G401.6 (cell line): Measurements from ENCODE around the gene DPF1.

ENCODE experiments used
- FAIRE-seq: peaks from 2 replicates; lab custom pipeline; 2012; peaks lifted over from hg19 to GRCh38; lab: Jason Lieb, UNC

DPF1 gene

DNA sequence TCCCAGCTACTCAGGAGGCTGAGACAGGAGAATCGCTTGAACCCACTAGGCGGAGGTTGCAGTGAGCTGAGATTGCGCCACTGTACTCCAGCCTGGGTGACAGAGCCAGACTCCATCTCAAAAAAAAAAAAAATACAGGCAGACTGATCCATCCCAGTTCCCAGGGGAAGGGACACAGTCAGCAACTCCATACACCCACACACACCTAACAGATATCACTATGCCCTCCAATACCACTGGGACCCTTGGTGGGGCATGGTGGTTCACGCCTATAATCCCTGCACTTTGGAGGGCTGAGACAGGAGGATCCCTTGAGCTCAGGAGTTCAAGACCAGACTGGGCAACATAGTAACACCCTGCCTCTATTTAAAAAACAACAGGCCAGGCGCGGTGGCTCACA lies 2.6 kb downstream of the DPF1 start:
- FAIRE-seq, result no peak

DNA sequence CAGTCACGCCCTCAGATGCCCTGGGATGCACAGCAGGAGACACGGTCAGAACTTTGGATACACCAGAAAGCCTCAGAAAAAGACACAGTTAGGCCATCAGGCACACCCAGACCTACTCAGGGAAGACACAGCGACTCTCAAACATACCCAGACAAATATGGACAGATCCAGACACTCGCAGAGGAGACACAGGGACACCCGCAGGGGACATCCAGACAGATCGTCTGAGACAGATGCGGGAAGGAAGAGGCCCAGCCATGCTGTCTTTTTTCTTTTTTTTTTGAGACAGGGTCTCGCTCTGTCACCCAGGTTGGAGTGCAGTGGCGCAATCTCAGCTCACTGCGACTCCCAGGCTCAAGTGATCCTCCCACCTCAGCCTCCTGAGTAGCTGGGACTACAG lies 4.8 kb downstream of the DPF1 start:
- no peak for FAIRE-seq

DNA sequence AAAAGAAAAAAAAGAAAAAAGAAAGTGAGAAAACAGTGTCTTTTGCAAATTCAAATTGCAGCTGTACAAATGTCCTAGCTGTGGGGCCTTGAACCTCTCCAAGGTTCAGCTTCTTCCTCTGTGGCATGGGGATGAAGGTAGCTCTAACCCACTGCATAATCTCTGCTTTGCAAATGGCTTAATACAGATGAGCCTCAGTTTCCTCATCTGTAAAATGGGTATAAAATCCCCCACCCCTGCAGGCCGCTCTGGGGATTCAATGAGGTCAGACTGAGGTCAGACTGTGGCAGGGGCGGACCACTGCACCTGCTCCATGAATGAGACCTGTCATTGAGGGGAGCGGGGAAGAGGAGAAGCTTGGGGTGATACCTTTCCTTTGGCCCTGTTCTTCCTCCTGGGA lies 5.8 kb downstream of the DPF1 start:
- no peak for FAIRE-seq

DNA sequence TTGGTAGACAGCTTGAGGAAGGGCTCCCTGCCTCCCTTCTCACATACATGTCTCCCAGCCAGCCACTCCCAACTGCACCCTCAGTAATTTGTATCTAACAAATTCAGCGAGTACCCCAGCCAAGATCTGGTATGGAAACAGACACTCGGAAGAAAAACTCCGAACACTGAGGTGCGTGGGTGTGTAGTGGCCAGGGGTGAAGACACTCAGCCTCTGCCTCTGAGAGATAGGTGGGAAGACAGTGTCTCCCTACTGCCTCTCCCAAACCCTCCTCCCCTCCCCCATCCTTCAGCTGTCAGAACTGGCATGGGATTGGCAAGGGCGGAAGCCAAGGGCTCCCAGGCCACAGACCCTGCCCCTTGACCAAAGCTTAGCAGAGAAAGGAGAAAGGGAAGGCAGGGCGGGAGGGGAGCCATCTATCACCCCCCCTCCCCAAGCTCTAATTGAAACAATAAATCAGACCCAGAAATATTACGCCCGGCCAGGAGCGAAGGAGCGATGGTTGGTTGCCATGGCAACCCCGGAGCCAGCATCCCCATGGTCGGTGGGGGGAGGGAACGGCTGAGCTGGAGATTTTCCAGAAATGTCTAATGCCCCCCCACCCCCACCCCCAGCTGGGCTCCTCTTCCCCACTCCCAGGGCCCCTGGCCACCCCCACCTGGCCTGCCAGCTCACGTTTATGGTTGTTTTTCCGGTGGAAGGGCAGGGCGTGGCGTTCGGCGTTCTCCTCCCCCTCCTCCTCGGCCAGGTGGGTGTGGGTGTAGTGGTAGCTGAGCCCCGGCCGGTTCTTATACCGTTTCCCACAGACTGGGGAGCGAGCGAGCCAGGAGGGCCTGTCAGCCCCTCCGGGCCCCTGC lies 7.0 kb downstream of the DPF1 start:
- FAIRE-seq, result no peak

DNA sequence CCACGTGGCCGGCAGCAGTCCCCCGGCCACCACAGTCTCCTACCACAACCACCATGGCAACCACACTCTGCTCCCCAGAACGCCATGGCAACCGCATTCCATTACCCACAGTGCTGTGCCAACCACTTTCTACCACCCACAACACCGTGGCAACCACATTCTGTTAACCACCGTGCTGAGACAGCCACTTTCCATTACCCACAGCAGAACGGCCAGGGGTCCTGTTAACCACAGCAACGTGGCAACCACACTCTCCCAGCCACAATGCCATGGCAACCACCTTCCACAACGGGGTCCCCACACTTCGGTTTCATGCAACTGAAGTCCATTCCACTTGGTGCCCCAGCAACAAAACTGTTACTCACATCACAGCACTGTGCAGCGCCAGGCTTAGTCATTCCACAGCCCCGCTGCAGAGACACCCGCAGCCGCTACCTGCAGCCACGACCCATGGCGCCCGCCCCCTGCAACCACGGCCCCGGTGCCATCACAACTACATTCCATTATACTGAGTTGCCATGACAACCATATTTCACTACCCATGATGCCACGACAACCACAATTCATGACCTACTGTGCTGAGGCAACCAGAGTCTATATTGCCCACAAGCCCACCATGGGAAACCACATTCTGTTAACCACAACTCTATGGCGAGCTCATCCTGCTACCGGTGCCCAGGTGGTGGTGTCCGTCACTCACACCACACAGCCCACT lies 10.0 kb downstream of the DPF1 start:
- FAIRE-seq, result no peak

DNA sequence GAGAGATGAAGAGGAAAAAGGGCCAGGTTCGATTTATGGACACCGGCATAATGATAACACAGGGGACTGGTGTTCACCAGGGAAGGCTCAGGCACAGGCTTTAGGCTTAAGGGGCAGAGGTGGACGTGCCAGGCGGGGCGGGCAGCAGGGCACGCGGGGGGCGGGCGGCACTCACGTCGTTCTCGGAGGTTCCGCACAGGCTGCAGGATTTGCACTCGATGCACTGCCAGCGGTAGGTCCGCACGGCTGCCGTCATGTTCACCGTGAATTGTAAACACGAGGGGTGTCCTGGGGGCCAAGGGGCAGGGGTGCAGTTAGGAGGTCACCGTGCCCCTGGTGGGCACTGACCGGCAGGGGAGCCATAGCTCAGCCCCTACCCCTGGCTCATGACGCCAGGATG lies 10.6 kb downstream of the DPF1 start:
- FAIRE-seq, result no peak

DNA sequence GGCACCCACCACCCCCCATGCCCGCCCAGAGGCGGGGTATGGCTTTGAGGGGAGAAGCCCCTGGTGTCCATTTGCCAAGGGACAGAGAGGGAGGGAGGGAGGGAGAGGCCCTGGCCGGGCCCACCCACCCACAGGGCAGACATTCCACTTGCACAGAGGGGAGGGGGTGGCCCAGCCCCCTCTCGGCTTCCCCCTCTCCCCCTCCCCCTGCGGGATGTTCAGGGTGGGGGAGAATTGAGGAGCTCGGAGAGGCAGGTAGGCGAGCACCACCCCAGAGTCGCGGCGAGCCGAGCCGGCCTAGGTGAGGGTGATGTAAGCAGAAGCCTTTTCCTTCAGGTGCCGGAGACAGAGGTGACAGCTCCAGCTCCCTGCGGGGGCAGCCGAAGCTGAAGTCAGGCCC lies 12.3 kb downstream of the DPF1 start:
- no peak for FAIRE-seq

DNA sequence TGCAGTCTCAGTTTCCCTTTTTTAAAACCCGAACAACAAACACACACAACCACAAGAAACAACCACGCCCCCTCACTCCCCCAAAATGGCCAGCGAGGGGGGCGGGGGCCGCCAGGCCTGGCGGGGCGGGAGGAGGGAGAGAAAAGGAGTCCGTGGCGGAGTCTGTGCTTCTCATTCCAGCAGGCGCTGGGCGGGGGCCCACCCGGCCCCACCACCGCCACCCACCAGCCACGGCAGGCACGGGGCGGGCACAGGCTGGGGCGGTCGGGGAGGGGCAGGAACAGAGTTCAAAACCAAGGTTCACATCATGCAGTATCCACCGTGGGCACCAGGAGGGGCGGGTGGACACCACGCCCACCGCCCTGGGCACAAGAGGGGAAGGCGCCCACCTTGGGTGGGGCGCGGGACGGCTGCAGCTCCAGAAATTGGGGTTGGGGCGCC lies 12.9 kb downstream of the DPF1 start:
- FAIRE-seq, result no peak

DNA sequence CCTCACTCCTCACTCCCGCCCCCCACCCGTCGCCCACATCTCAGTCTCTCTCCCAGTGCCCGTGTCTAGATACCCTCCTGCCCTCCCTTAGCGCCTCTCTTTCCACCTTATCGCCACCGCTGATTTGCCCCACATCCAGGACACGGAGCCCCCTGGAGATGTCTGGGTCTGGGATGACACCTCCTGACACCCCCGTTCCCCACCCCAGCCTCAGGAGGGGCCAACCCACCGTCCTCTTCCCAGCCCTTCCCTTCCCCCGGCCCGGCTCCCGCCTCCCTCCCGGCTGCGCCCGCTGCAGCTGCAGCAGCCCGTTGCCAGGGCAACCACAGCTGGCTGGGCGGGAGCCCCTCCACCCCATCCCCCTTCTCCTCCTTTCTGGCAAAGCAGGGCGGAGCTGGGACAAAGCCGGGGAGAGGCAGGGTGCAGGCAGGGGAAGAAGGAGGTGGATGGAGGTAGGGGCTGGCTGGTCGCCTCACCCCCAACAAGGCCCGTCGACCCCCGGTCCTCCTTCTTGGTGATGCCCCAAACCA lies 13.5 kb downstream of the DPF1 start:
- no peak for FAIRE-seq

DNA sequence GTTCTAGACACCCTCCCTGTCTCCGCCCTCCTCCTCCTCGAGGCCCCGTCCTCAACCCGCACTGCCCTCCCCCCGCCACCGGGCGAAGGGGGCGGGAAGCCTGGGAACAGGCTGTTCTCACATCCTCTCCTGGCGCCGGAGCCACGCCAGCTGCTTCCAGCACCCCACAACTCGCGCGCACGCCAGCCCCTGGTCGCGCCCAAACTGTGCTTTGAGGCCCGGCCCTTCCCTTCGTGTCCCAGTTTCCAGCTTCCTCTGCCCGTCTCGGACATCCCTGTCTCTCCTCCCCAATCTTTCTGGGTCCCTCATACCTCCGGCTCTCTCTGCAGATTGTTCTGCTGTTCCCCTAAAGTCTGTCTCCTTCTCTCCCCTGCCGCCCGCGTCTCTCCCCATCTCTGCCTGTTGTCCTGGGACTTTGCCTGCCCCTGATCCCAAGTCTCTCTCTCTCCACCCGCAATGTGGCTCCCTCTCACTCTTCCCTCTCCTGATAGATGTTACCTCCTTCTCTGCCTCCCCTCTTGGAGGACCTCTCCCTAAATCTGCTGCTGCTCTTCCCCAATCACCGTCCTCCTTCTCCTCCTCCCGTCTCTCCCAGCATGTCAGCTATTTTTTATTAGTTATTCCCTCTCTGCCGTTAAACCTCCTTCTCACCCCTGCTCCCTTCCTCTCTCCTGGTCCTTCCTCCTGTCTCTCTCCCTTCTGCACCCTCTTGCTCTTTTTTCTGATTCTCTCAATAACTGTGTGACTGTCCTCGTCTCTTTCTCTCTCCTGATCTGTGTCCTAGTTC lies 14.2 kb downstream of the DPF1 start:
- FAIRE-seq, result no peak

DNA sequence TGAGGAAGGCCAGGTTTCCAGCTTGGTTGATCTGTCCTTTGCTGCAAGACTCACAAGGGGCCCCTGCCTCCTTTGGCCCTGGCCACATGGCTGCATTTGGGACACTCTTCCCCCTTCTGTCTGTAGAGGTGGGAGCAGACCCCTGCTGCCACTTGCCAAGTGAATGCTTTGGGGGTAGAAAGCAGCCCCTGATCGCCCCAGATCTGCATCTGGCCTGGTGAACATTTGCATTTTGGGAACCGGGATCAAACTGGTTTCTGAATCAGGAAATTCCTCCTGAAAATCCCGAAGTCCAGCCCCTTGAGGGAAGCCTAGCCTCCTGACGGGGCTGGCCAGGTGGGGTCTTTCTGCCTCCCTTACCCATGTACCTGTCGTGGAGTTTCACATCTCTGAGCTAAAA lies 14.9 kb downstream of the DPF1 start:
- FAIRE-seq, result no peak

DNA sequence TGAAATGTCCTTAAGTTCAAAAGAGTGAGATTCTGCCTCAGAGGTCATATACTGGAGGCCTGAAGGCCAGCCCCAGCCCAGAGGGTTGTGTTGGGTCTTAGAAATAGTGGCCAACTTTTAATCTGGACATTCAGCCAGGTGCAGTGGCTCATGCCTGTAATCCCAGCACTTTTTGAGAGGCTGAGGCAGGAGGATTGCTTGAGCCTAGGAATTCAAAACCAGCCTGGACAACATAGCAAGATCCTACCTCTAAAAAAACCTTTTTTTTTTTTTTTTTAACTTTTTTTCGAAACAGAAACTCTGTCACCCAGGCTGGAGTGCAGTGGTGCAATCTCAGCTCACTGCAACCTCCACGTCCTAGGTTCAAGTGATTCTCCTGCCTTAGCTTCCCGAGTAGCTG lies 15.5 kb downstream of the DPF1 start:
- no peak for FAIRE-seq

DNA sequence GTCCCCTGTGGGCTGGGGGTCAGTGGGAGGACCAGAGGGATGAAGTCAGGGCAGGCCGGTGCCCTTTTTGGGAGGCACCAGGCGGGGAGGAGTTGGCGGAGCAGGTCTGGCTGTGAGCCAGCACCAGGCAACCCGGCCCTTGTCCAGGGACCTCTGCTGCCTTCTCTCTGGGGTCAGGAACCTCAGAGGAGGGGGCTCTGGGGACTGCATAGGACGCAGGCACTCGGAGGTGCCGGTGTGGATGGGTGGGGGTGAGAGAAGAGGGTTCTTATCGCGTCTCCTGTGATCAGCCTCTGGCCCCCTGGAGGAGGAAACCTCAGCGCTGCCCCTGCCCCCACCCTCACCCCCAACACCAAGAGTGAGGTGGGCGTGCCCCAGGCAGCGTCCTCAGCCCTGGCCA lies 16.5 kb downstream of the DPF1 start:
- no peak for FAIRE-seq

DNA sequence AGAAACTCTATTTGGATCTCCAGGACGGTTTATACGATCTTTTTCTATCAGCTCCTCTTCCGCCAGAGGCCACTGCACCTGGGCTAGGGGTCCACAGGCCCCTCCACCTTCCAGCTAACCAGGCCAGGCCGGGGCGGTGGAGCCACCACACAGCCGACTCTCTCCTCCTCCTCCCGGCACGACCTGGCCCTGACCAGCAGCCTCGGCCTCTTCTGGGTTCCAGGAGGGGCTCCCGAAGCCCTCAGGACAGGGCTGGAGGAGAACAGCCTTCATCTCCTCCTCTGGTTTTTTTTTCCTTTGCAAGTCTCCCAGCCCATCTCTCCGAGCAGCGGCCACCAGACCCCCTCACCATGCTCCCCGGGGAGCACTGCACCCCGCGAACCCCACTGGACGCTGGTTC lies 17.1 kb downstream of the DPF1 start:
- FAIRE-seq, result no peak

DNA sequence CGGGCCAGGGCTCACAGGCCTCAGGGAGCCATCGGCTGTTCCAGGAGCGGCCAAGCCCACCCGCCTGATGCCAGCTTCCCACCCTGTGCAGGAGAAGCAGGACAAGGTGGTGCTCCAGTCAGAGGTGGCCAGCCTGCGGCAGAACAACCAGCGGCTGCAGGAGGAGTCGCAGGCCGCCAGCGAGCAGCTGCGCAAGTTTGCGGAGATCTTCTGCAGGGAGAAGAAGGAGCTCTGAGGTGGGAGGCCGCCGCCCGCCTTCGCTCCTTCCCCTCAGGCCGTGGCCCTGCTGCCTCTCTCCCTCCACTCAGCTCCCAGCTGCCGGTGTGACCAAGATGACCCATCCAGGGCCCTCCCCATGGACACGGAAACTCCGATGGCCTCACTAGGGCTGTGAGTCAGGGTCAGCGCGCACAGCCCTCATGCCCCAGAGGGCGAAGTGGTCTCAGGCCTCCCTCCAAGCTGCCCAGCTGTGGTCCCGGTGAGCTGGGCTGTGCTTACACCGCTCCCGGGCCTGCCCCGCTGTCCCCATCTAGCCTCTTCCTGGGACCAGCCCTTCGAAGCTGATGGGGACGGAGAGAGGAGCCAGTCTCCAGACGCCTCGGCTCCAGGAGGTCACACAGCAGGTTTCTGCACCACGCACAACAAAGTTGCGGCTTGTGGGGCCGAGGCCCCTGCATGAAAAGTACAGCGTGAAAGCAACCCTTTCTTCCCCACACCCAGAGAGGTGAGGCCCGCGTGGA lies 17.8 kb downstream of the DPF1 start:
- no peak for FAIRE-seq

DNA sequence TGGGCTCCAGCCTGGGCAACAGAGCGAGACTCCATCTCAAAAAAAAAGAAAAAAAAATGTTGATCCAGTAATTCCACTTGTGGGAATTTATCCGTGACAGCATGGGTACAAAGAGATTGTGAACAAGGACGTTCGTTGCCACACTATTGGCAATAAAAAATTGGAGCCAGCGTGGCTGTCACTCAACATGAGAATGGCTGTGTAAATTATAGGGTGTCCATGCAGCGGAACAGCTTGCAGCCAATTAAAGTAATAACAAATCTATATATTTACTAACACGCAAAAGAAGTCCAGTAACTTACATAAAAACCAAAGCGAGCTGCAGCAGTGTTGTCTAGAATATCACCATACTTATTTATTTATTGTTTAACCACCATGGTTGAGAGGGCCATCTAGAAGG lies 19.3 kb downstream of the DPF1 start:
- FAIRE-seq, result no peak

DNA sequence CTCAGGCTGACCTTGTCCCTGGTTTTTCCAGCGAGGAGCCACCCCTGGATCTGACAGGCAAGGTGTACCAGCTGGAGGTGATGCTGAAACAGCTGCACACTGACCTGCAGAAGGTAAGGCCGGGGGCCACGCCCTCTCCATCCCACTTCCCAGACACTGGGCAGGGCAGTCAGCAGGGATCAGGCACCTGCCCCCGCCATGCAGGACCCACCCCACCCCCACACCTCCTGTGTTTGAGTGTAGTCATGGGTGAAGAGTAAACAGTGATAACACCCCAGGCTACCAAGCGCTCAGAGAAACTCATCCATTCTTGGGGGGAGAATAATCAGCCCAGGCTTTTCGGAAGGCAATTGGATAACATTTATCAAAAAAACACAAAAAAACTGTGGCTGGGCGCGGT lies 19.9 kb downstream of the DPF1 start:
- FAIRE-seq, result no peak

DNA sequence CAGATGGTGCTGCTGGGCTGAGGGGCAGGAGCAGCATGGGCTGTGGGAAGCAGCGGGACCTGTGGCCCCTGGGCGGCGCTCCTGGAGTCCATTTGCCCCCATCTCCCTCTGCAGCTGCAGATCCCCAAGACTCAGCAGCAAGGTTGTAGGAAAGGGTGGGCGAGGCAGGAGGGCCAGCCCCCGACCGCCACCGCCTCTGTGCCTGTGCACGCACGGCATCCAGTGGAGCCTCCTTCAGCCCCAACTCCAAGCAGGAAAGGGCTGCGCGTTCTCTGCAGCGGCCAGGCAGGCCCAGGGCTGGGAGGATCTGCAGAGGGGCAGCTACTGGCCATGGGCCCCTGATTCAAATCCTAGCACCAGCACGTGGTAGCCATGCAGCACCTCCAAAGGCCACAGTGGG lies 20.8 kb downstream of the DPF1 start:
- FAIRE-seq, result no peak

DNA sequence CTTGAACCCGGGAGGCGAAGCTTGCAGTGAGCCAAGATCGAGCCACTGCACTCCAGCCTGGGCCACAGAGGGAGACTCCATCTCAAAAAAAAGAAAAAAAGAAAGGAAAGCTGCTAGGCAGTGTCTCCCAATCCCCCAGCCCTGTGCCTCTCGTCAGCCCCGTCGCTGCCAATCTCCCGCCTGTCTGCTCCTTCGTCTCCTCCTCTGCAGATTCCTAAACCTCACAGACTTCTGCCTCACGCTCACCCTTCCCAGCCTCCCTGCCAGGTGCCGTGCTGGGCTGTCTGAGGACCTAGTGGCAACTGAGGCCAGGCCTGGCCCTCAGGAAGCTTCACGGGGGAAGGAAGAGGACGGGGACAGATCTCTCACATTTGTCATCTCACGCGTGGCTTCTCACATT lies 21.5 kb downstream of the DPF1 start:
- no peak for FAIRE-seq

DNA sequence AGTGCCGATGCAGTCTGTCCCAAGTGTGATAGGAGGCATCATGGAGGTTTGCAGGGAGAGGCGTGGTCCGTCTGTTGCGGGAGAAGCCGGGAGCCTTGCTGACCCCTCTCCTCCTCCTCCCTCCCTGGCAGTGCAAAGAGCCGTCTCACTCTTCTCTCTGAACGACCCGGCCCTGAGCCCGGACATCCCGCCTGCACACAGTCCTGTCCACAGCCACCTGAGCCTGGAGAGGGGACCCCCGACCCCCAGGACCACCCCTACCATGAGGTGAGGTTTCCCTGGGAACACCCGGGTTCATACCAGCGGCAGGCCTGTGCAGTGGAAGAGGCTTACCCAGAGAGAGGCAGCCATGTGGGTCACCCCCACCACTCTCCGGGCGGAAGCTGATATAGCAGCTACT lies 22.3 kb downstream of the DPF1 start:
- no peak for FAIRE-seq

DNA sequence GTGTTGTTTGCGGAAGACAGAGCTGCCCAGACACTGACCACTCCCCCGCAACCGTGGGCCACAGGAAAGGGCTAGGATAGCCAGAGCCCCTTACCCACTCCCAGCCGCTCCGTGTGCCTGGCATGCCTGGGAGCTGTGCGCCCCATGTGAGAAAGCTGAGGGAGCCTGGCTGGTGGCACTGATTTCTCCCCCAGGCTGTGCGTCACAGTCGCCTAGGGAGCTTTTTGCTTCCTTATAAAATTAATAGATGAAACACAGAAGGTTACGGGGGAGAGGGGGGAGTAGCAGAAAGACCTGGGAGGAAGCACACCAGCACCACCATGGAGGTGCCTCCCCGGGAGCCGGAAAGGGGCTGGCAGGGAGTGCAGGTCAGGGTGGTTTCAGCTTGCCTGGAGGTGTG lies 24.7 kb downstream of the DPF1 start:
- FAIRE-seq, result no peak
